ENCODE data around the gene PDIA2.
A peak's percentile ranks its signal among the peaks of the same experiment; 100 is the strongest.
"Not testable (repeated sequence)": the region's sequence is repeated elsewhere in the genome, so short reads cannot be mapped to it uniquely, and the experiment has no call there.

PDIA2 gene

GRCh38 chr16:283033-283805 is at the start of gene PDIA2:
Gene PDIA2, plus strand, starts transcription at chr16:283164. Its CDS starts 6 bp downstream, at chr16:283170.
- no peak for DNase-seq

GRCh38 chr16:234468-235305 is 48.3 kb upstream of the PDIA2 start, which contains the start of gene FAM234A:
Gene FAM234A, plus strand, starts transcription at chr16:234821. Its CDS starts 19,593 bp downstream, at chr16:254414.
- peak; percentile 92 to 99 (median 95) for DNase-seq

- no peak for DNase-seq
Measured at GRCh38 chr16:239948-240277, 43.1 kb upstream of the PDIA2 start.

- DNase-seq = no peak
Measured at GRCh38 chr16:240559-240958, 42.4 kb upstream of the PDIA2 start.

- DNase-seq = no peak
Measured at GRCh38 chr16:242281-242680, 40.7 kb upstream of the PDIA2 start.

- no peak for DNase-seq
Measured at GRCh38 chr16:243348-243747, 39.6 kb upstream of the PDIA2 start.

- DNase-seq = no peak
Measured at GRCh38 chr16:245105-245504, 37.9 kb upstream of the PDIA2 start.

- DNase-seq = no peak
Measured at GRCh38 chr16:247027-247426, 35.9 kb upstream of the PDIA2 start.

- no peak for DNase-seq
Measured at GRCh38 chr16:249431-249830, 33.5 kb upstream of the PDIA2 start.

GRCh38 chr16:252366-253337 is 30.3 kb upstream of the PDIA2 start:
- DNase-seq = peak in 3 of 6 experiments; percentile 12 to 52 (median 36)

- DNase-seq = peak in 1 of 6 experiments; percentile 4
Measured at GRCh38 chr16:253833-254232, 29.1 kb upstream of the PDIA2 start.

GRCh38 chr16:254461-254860 is 28.5 kb upstream of the PDIA2 start:
- DNase-seq = no peak

- no peak for DNase-seq
Measured at GRCh38 chr16:255183-255582, 27.8 kb upstream of the PDIA2 start.

- DNase-seq = not testable (repeated sequence)
Measured at GRCh38 chr16:258091-258490, 24.9 kb upstream of the PDIA2 start.

GRCh38 chr16:259226-259625 is 23.7 kb upstream of the PDIA2 start:
- DNase-seq = no peak

GRCh38 chr16:259814-260253 is 23.1 kb upstream of the PDIA2 start:
- DNase-seq = no peak

GRCh38 chr16:260326-260725 is 22.6 kb upstream of the PDIA2 start:
- DNase-seq = no peak

GRCh38 chr16:261031-261691 is 21.8 kb upstream of the PDIA2 start:
- no peak for DNase-seq

GRCh38 chr16:262121-262745 is 20.7 kb upstream of the PDIA2 start:
- no peak for DNase-seq

GRCh38 chr16:263182-263774 is 19.7 kb upstream of the PDIA2 start:
- no peak for DNase-seq

GRCh38 chr16:263944-264343 is 19.0 kb upstream of the PDIA2 start:
- DNase-seq = no peak

Data from stimulated activated naive CD4-positive, alpha-beta T cell (primary cell).